H1 (cell line): ENCODE measurements around the gene TUBGCP6. TPM values are rescaled to one million over a fixed set of nuclear protein-coding genes. Genes with fewer than 3 reads are reported as not detected.

ENCODE experiments used
- CTCF ChIA-PET: fragments of 300-600 bp; sonication (Branson Sonifier 250); formaldehyde crosslinking; loops from one replicate; lab custom pipeline; 2021; ENCODE audit not compliant: partially characterized antibody; lab: Charles Lee
- POLR2A ChIA-PET: fragments of 300-600 bp; sonication (Branson Sonifier 250); formaldehyde crosslinking; loops from one replicate; lab custom pipeline; 2021; ENCODE audit warnings: inconsistent platforms; ENCODE audit not compliant: partially characterized antibody; lab: Charles Lee
- DNase-seq, 2 experiments: peaks; one replicate each; pipeline versions ENCODE4 v3.0.0 to v3.0.0-alpha.2; 2010 to 2022; ENCODE audit warnings: low spot score in 2 of 2, low read depth in 1 of 2, mixed read lengths in 1 of 2
- FAIRE-seq: peaks from 2 replicates; lab custom pipeline; 2011; peaks lifted over from hg19 to GRCh38; lab: Jason Lieb, UNC
- H2AFZ ChIP-seq: 2 replicates; pipeline ENCODE4 v1.8.1; 2012; ENCODE audit warnings: low read length, inconsistent platforms
- H2AK5ac ChIP-seq: 2 replicates; pipeline ENCODE4 v1.6.1; 2013; ENCODE audit warnings: low read depth, low read length
- H2BK120ac ChIP-seq: replicated peaks from 2 replicates; pipeline ENCODE3; 2013; ENCODE audit warnings: low read depth, low read length, inconsistent platforms
- H2BK12ac ChIP-seq: 2 replicates; pipeline ENCODE4 v1.6.1; 2013; ENCODE audit warnings: low read depth, low read length
- H2BK15ac ChIP-seq: 2 replicates; pipeline ENCODE4 v1.6.1; 2013; ENCODE audit warnings: low read length
- H2BK20ac ChIP-seq: 2 replicates; pipeline ENCODE4 v1.6.1; 2013; ENCODE audit warnings: low read length
- H2BK5ac ChIP-seq: 2 replicates; pipeline ENCODE4 v1.6.1; 2013; ENCODE audit warnings: low read depth, low read length
- H3K14ac ChIP-seq: 2 replicates; pipeline ENCODE4 v1.6.1; 2013; ENCODE audit warnings: inconsistent platforms; ENCODE audit not compliant: insufficient read length
- H3K18ac ChIP-seq: 2 replicates; pipeline ENCODE4 v1.6.1; 2013; ENCODE audit warnings: low read length; ENCODE audit errors: extremely low read depth
- H3K23ac ChIP-seq: 2 replicates; pipeline ENCODE4 v1.6.1; 2013; ENCODE audit warnings: inconsistent platforms; ENCODE audit not compliant: insufficient read length
- H3K23me2 ChIP-seq: 2 replicates; pipeline ENCODE4 v1.6.1; 2013; ENCODE audit warnings: low read depth, low read length
- H3K27ac ChIP-seq: 2 replicates; pipeline ENCODE4 v1.6.1; 2011; ENCODE audit warnings: low read depth, low read length, inconsistent platforms
- H3K27me3 ChIP-seq, 4 experiments: replicated peaks in 1 of 4; 1 replicate in 1 of 4; 2 replicates in 3 of 4; pipeline versions ENCODE4 v1.6.1 to v1.8.1; 2011 to 2013; ENCODE audit warnings: low read length in 3 of 4, mild to moderate bottlenecking in 3 of 4, inconsistent platforms in 2 of 4, mixed read lengths in 2 of 4, moderate library complexity in 1 of 4; ENCODE audit not compliant: control insufficient read depth in 3 of 4, insufficient read depth in 3 of 4; ENCODE audit errors: extremely low read depth in 1 of 4
- H3K36me3 ChIP-seq, 4 experiments: 2 replicates each; pipeline versions ENCODE4 v1.6.1 to v1.8.1; 2011 to 2013; ENCODE audit warnings: mild to moderate bottlenecking in 4 of 4, low read length in 3 of 4, moderate library complexity in 2 of 4, control low read depth in 1 of 4, inconsistent platforms in 1 of 4; ENCODE audit not compliant: insufficient read depth in 4 of 4, control insufficient read depth in 2 of 4
- H3K4ac ChIP-seq: replicated peaks from 2 replicates; pipeline ENCODE3; 2013; ENCODE audit warnings: low read length, low read depth, mixed read lengths, inconsistent platforms; ENCODE audit not compliant: insufficient read length
- H3K4me1 ChIP-seq, 4 experiments: replicated peaks in 1 of 4; 1 replicate in 1 of 4; 2 replicates in 3 of 4; pipeline versions ENCODE4 v1.6.1 to v1.8.1; 2011 to 2013; ENCODE audit warnings: low read length in 3 of 4, inconsistent platforms in 2 of 4, mixed read lengths in 1 of 4; ENCODE audit not compliant: insufficient read depth in 4 of 4, control insufficient read depth in 3 of 4
- H3K4me2 ChIP-seq, 2 experiments: 2 replicates each; pipeline versions ENCODE4 v1.6.1 to v1.8.1; 2011 to 2013; ENCODE audit warnings: low read depth in 2 of 2, low read length in 2 of 2, control low read depth in 1 of 2, inconsistent platforms in 1 of 2, mild to moderate bottlenecking in 1 of 2; ENCODE audit not compliant: insufficient read depth in 1 of 2
- H3K4me3 ChIP-seq, 4 experiments: fragments of 200-600, 300-600 bp in 1 of 4; sonication (generic), shearing (Covaris generic), sonication (Bioruptor Twin) in 1 of 4; 2 replicates each; pipeline versions ENCODE4 v1.5.1 to v1.8.1; 2011 to 2016; ENCODE audit warnings: low read length in 4 of 4, low read depth in 3 of 4, control low read depth in 2 of 4, inconsistent platforms in 2 of 4, mild to moderate bottlenecking in 2 of 4, mixed read lengths in 1 of 4, moderate library complexity in 1 of 4; ENCODE audit not compliant: insufficient read depth in 2 of 4; ENCODE audit errors: extremely low read depth in 1 of 4
- H3K56ac ChIP-seq: replicated peaks from 2 replicates; pipeline ENCODE3; 2013; ENCODE audit warnings: low read depth, mild to moderate bottlenecking, mixed read lengths, low read length, inconsistent platforms; ENCODE audit not compliant: insufficient read length
- H3K79me1 ChIP-seq: 2 replicates; pipeline ENCODE4 v1.6.1; 2013; ENCODE audit warnings: low read depth, low read length, control low read depth
- H3K79me2 ChIP-seq, 2 experiments: 2 replicates each; pipeline versions ENCODE4 v1.6.1 to v1.8.1; 2012 to 2013; ENCODE audit warnings: low read length in 2 of 2, mild to moderate bottlenecking in 2 of 2, inconsistent platforms in 1 of 2; ENCODE audit not compliant: insufficient read depth in 2 of 2, control insufficient read depth in 1 of 2
- H3K9ac ChIP-seq, 4 experiments: replicated peaks in 1 of 4; 1 replicate in 1 of 4; 2 replicates in 3 of 4; pipeline versions ENCODE4 v1.6.1 to v1.8.1; 2011 to 2013; ENCODE audit warnings: low read depth in 3 of 4, low read length in 3 of 4, control low read depth in 2 of 4, mild to moderate bottlenecking in 2 of 4, moderate library complexity in 2 of 4, inconsistent platforms in 1 of 4; ENCODE audit errors: extremely low read depth in 1 of 4
- H3K9me3 ChIP-seq, 2 experiments: 2 replicates each; pipeline versions ENCODE4 v1.6.1 to v1.8.1; 2012 to 2013; ENCODE audit warnings: mild to moderate bottlenecking in 2 of 2, moderate library complexity in 2 of 2, control low read depth in 1 of 2, inconsistent platforms in 1 of 2, low read depth in 1 of 2, low read length in 1 of 2, mixed read lengths in 1 of 2; ENCODE audit not compliant: insufficient read depth in 2 of 2
- H4K20me1 ChIP-seq, 2 experiments: replicated peaks in 1 of 2; 2 replicates each; pipeline versions ENCODE3 to v1.8.1; 2011 to 2013; ENCODE audit warnings: inconsistent platforms in 2 of 2, low read length in 2 of 2, mild to moderate bottlenecking in 1 of 2; ENCODE audit not compliant: insufficient read depth in 2 of 2, control insufficient read depth in 1 of 2
- H4K5ac ChIP-seq: 2 replicates; pipeline ENCODE4 v1.6.1; 2013; ENCODE audit warnings: low read length, low read depth, mixed read lengths, inconsistent platforms; ENCODE audit not compliant: insufficient read length
- H4K8ac ChIP-seq: 2 replicates; pipeline ENCODE4 v1.8.0; 2013; ENCODE audit warnings: mild to moderate bottlenecking, moderate library complexity, low read length, inconsistent platforms; ENCODE audit not compliant: insufficient read depth; ENCODE audit errors: extremely low read depth
- H4K91ac ChIP-seq: replicated peaks from 2 replicates; pipeline ENCODE3; 2013; ENCODE audit warnings: low read length, mixed read lengths, inconsistent platforms; ENCODE audit not compliant: insufficient read length
- BCL11A ChIP-seq, 2 experiments: IDR thresholded peaks; one replicate each; pipeline ENCODE4 v1.6.1; 2011; ENCODE audit warnings: low read depth in 2 of 2, low read length in 2 of 2, mild to moderate bottlenecking in 2 of 2
- CHD1 ChIP-seq: IDR thresholded peaks from 2 replicates; pipeline ENCODE4 v1.6.1; 2012; ENCODE audit warnings: low read depth, low read length, improper control_type of control experiment
- KDM1A ChIP-seq: fragments of 200-600, 300-600 bp; sonication (generic); IDR thresholded peaks from 2 replicates; pipeline ENCODE4 v1.7.1; 2016; ENCODE audit warnings: mild to moderate bottlenecking, low read length, borderline replicate concordance
- KDM4A ChIP-seq: IDR thresholded peaks from one replicate; pipeline ENCODE4 v1.7.1; 2012; ENCODE audit warnings: low read depth, mild to moderate bottlenecking, moderate library complexity, low read length, inconsistent platforms; ENCODE audit not compliant: severe bottlenecking
- MAFK ChIP-seq: IDR thresholded peaks from 2 replicates; pipeline ENCODE4 v1.6.1; 2012; ENCODE audit warnings: low read depth, mild to moderate bottlenecking, improper control_type of control experiment, low read length
- MAX ChIP-seq: IDR thresholded peaks from 2 replicates; pipeline ENCODE4 v1.6.1; 2012; ENCODE audit warnings: inconsistent platforms
- PHF8 ChIP-seq: fragments of 200-600 bp; sonication (generic); conservative IDR thresholded peaks from 2 replicates; pipeline ENCODE4 v1.7.1; 2012; ENCODE audit warnings: low read depth, mild to moderate bottlenecking, inconsistent platforms, low read length, moderate library complexity
- POLR2A ChIP-seq, 2 experiments: IDR thresholded peaks; 1 replicate in 1 of 2; 2 replicates in 1 of 2; pipeline ENCODE4 v1.6.1; 2011; ENCODE audit warnings: low read depth in 2 of 2, low read length in 2 of 2, mild to moderate bottlenecking in 2 of 2; ENCODE audit errors: control extremely low read depth in 1 of 2
- RAD21 ChIP-seq, 2 experiments: IDR thresholded peaks in 1 of 2; conservative IDR thresholded peaks in 1 of 2; 2 replicates each; pipeline ENCODE4 v1.6.1; 2011; ENCODE audit warnings: low read depth in 2 of 2, low read length in 2 of 2, improper control_type of control experiment in 1 of 2, inconsistent platforms in 1 of 2, mild to moderate bottlenecking in 1 of 2, moderate library complexity in 1 of 2
- RFX5 ChIP-seq: IDR thresholded peaks from 2 replicates; pipeline ENCODE4 v1.6.1; 2011; ENCODE audit warnings: low read depth, low read length, improper control_type of control experiment, borderline replicate concordance
- RNF2 ChIP-seq: fragments of 200-900, 300-1000 bp; sonication (generic); IDR thresholded peaks from 2 replicates; pipeline ENCODE4 v1.7.1; 2016; ENCODE audit warnings: borderline replicate concordance, low read depth, mild to moderate bottlenecking, antibody characterized with exemption, low read length; ENCODE audit not compliant: poor library complexity, severe bottlenecking; ENCODE audit errors: missing control alignments
- TAF1 ChIP-seq: IDR thresholded peaks from 2 replicates; pipeline ENCODE4 v1.6.1; 2011; ENCODE audit warnings: mild to moderate bottlenecking, low read depth, low read length
- ZNF274 ChIP-seq: IDR thresholded peaks from 2 replicates; pipeline ENCODE4 v1.7.0; 2012; ENCODE audit warnings: low read length, borderline replicate concordance; ENCODE audit errors: extremely low read depth
- WGBS, 2 experiments: shearing (Covaris generic) in 1 of 2; methylation state at CpG; one replicate each; pipeline versions ENCODE4 v1.1.6 to v1.1.7; 2013 to 2015; ENCODE audit warnings: low lambda C conversion rate in 2 of 2, mixed read lengths in 2 of 2, inconsistent platforms in 1 of 2, low coverage in 1 of 2, missing lambda C conversion rate in 1 of 2; ENCODE audit not compliant: insufficient replicate concordance in 2 of 2, insufficient coverage in 1 of 2, insufficient read length in 1 of 2; ENCODE audit errors: extremely low coverage in 1 of 2, missing lambda C conversion rate in 1 of 2; 5-methylcytosine and 5-hydroxymethylcytosine counted together
- polyA plus RNA-seq, 7 experiments: library from polyadenylated mRNA; depleted of rRNA in 3 of 7; stranded (reverse) in 5 of 7; unstranded in 2 of 7; fragments of >200 nt in 5 of 7; fragments of 200-250 nt in 2 of 7; gene quantifications; 1 replicate in 5 of 7; 2 replicates in 1 of 7; 4 replicates in 1 of 7; pipeline versions ENCODE4 v1.2.1 to v1.2.3, GENCODE V29; 2011 to 2013; ENCODE audit warnings: missing spikeins in 2 of 7, mixed read lengths in 2 of 7
- total RNA-seq: library from RNA; stranded (reverse); fragmentation: NEBNext Ultra II Directional; extraction: Animal tissue kit (Norgen Biotek cat#: 25700); gene quantifications from 2 replicates; pipeline ENCODE4 v1.2.1, GENCODE V29; 2021

The TUBGCP6 gene
- total and polyA plus RNA-seq, 2 of the 8 experiments (the other 6 are each of a cell fraction or from before 2014, with no cell fraction given) = 24.2 to 24.7 TPM

DNA sequence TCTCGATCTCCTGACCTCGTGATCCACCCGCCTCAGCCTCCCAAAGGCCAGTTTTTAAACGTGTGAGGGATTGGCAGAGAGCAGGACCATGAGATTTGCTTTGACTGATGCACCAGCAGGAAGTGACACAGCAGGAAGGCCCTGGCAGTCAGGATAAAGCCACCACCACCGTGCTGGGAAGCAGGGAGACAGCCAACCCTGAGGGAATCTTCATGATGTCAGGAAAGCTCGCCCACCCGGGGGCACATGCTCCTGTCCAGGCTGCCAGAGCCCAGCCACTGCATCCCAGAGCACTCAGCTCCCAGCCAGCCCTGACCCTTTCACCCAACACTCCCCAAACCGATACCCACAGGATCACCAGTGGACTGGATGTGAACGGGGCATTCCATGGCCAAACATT, 6.1 kb downstream of the TUBGCP6 start:
- DNase-seq (no peak), FAIRE-seq (no peak)
- H3K4me1 ChIP-seq = peaks cover 0 to 11% (median 3%) of the 10 kb centered on the region in 4 experiments; a peak in 6 of 7 replicates
- H3K27ac ChIP-seq = no peak overlapping the region
- H3K9me3 ChIP-seq = no peaks in the 10 kb centered on the region; a peak in 1 of 4 replicates
- no peak overlapping the region for H4K8ac ChIP-seq
- no peak overlapping the region for H2AFZ ChIP-seq
- peaks cover 4 to 27% of the 10 kb centered on the region in 2 experiments for H4K20me1 ChIP-seq
- H4K5ac ChIP-seq = no peak overlapping the region
- H2BK5ac ChIP-seq = no peak overlapping the region
- no peak overlapping the region for H3K23ac ChIP-seq
- no peaks in the 10 kb centered on the region for H3K27me3 ChIP-seq
- POLR2A ChIA-PET = interaction anchor here (0.7 to 1.0 kb wide), 2 partner anchors 42 to 288 kb away, joined by 3 to 4 read pairs; no protein-coding TSS in a partner anchor
- H3K4ac ChIP-seq = no peak overlapping the region
- no peak overlapping the region for H2BK12ac ChIP-seq
- H3K14ac ChIP-seq = no peak overlapping the region
- H3K79me1 ChIP-seq = peaks cover 21% of the 10 kb centered on the region
- peaks cover under 1 to 41% of the 10 kb centered on the region in 2 experiments; a peak in 3 of 4 replicates for H3K79me2 ChIP-seq
- H2BK120ac ChIP-seq = no peak overlapping the region
- no peak overlapping the region for H4K91ac ChIP-seq
- H3K18ac ChIP-seq = no peak overlapping the region
- no peak overlapping the region for H2BK15ac ChIP-seq
- H3K36me3 ChIP-seq = no peaks in the 10 kb centered on the region; a peak in 1 of 8 replicates
- H2BK20ac ChIP-seq = no peak overlapping the region
- no peak overlapping the region for H3K56ac ChIP-seq
- CTCF ChIA-PET = interaction anchor here (0.7 to 8.7 kb wide), 6 partner anchors 8 to 171 kb away, joined by 3 to 77 read pairs (median 4); no protein-coding TSS in a partner anchor
- no peak overlapping the region for H3K9ac ChIP-seq
- no peak overlapping the region for H3K4me2 ChIP-seq
- WGBS, 2 experiments = 92% methylated on average over 9 of the region's 9 CpGs; no CpG with 5 or more reads in 1 of the 2 experiments
- H2AK5ac ChIP-seq = no peak overlapping the region
- no peak overlapping the region for H3K4me3 ChIP-seq
- 0 out of 2 replicates have a peak, but pooled peaks cover 2% of the 10 kb centered on the region for H3K23me2 ChIP-seq
- TF ChIP-seq MAFK (no peak), TAF1 (no peak), POLR2A (IDR thresholded peaks at IDR 0.05; ENCODE audit: control extremely low read depth in 1 of 2, low read depth in 2 of 2, low read length in 2 of 2) (no peak), RFX5 (no peak), ZNF274 (no peak), RAD21 (IDR thresholded peaks at IDR 0.05 in 1 of 2, conservative IDR thresholded peaks at IDR 0.05 in 1 of 2; ENCODE audit: low read depth in 2 of 2, low read length in 2 of 2) (no peak), PHF8 (no peak), RNF2 (no peak), KDM1A (no peak), BCL11A (IDR thresholded peaks at IDR 0.05; ENCODE audit: low read depth in 2 of 2, low read length in 2 of 2) (no peak), CHD1 (no peak), KDM4A (no peak), MAX (no peak)
